Measurements from ENCODE around the gene ZBTB40. TPM values are rescaled to one million over a fixed set of nuclear protein-coding genes. Genes with fewer than 3 reads are reported as not detected.
A peak's percentile ranks its signal among the peaks of the same experiment; 100 is the strongest.

The ZBTB40 gene
- total RNA-seq, 1 donor from 2014 or later: 7.4 TPM

GRCh38 chr1:22570140-22570909, 118.7 kb downstream of the ZBTB40 start:
- FAIRE-seq (peak; percentile 55), DNase-seq (ENCODE audit: low read depth) (no peak)
- peaks cover 4% of the 10 kb centered on the region for H3K27me3 ChIP-seq (ENCODE audit: control insufficient read depth, insufficient read depth, low read length)
- no peak for TF ChIP-seq CTCF (IDR thresholded peaks at IDR 0.05; ENCODE audit: insufficient read depth, low read length, severe bottlenecking)
- H3K4me3 ChIP-seq (ENCODE audit: low read depth, low read length): no peak overlapping the region
- H3K36me3 ChIP-seq (ENCODE audit: control insufficient read depth, insufficient read depth, low read length): no peaks in the 10 kb centered on the region

- DNase-seq (ENCODE audit: low read depth) (no peak), FAIRE-seq (no peak)
- TF ChIP-seq CTCF (IDR thresholded peaks at IDR 0.05; ENCODE audit: insufficient read depth, low read length, severe bottlenecking): no peak
- Histone ChIP-seq H3K4me3 (ENCODE audit: low read depth, low read length) (no peak overlapping the region), H3K36me3 (ENCODE audit: control insufficient read depth, insufficient read depth, low read length) (no peaks in the 10 kb centered on the region), H3K27me3 (ENCODE audit: control insufficient read depth, insufficient read depth, low read length) (peaks cover 4% of the 10 kb centered on the region)
These were observed 121.2 kb downstream of the ZBTB40 start for GRCh38 chr1:22572818-22573217.

GRCh38 chr1:22573237-22573636, 121.6 kb downstream of the ZBTB40 start:
- FAIRE-seq: no peak
- no peaks in the 10 kb centered on the region for H3K36me3 ChIP-seq (ENCODE audit: control insufficient read depth, insufficient read depth, low read length)
- TF ChIP-seq CTCF (IDR thresholded peaks at IDR 0.05; ENCODE audit: insufficient read depth, low read length, severe bottlenecking): no peak
- H3K4me3 ChIP-seq (ENCODE audit: low read depth, low read length): no peak overlapping the region
- DNase-seq (ENCODE audit: low read depth): no peak
- peaks cover 4% of the 10 kb centered on the region for H3K27me3 ChIP-seq (ENCODE audit: control insufficient read depth, insufficient read depth, low read length)

GRCh38 chr1:22575532-22576149, 124.0 kb downstream of the ZBTB40 start:
- no peak overlapping the region for H3K4me3 ChIP-seq (ENCODE audit: low read depth, low read length)
- FAIRE-seq: no peak
- H3K27me3 ChIP-seq (ENCODE audit: control insufficient read depth, insufficient read depth, low read length): peaks cover 4% of the 10 kb centered on the region
- TF ChIP-seq CTCF (IDR thresholded peaks at IDR 0.05; ENCODE audit: insufficient read depth, low read length, severe bottlenecking): no peak
- DNase-seq (ENCODE audit: low read depth): no peak
- no peaks in the 10 kb centered on the region for H3K36me3 ChIP-seq (ENCODE audit: control insufficient read depth, insufficient read depth, low read length)

- TF ChIP-seq CTCF (IDR thresholded peaks at IDR 0.05; ENCODE audit: insufficient read depth, low read length, severe bottlenecking): no peak
- no peaks in the 10 kb centered on the region for H3K36me3 ChIP-seq (ENCODE audit: control insufficient read depth, insufficient read depth, low read length)
- FAIRE-seq: no peak
These were observed 124.5 kb downstream of the ZBTB40 start for GRCh38 chr1:22576150-22576544.

More at GRCh38 chr1:22576150-22576544, 124.5 kb downstream of the ZBTB40 start:
- H3K27me3 ChIP-seq (ENCODE audit: control insufficient read depth, insufficient read depth, low read length): peaks cover 4% of the 10 kb centered on the region
- H3K4me3 ChIP-seq (ENCODE audit: low read depth, low read length): no peak overlapping the region
- no peak for DNase-seq (ENCODE audit: low read depth)

All from bronchial epithelial cell (primary cell).